Stimulated activated CD8-positive, alpha-beta memory T cell treated with anti-CD3 and anti-CD28 coated beads, Interleukin-4, amount 100 ng/mL, for 1 hour (primary cell): ENCODE results near the gene MRPS18C.
A peak's percentile ranks its signal among the peaks of the same experiment; 100 is the strongest.

Experiments used
- DNase-seq, 2 donors: peaks; one replicate each; pipeline ENCODE4 v3.0.0-alpha.2; 2020; ENCODE audit warnings: low read depth in 2 of 2, low spot score in 1 of 2

The MRPS18C gene

GRCh38 chr4:83455281-83456183, at the start of gene MRPS18C, which contains the start of gene HELQ:
Gene MRPS18C, plus strand, starts transcription at chr4:83456058. Its CDS starts 20 bp downstream, at chr4:83456078.
Gene HELQ, minus strand, starts transcription at chr4:83455823. Its CDS starts 130 bp downstream, at chr4:83455693.
- DNase-seq: peak; percentile 87 to 89

- DNase-seq: no peak
Measured at GRCh38 chr4:83408908-83409307, 47.0 kb upstream of the MRPS18C start.

GRCh38 chr4:83413676-83414075, 42.2 kb upstream of the MRPS18C start:
- DNase-seq: no peak

GRCh38 chr4:83417566-83417965, 38.3 kb upstream of the MRPS18C start:
- DNase-seq: no peak

GRCh38 chr4:83418211-83418610, 37.6 kb upstream of the MRPS18C start:
- DNase-seq: no peak

GRCh38 chr4:83431200-83431599, 24.7 kb upstream of the MRPS18C start:
- DNase-seq: no peak

GRCh38 chr4:83436680-83437079, 19.2 kb upstream of the MRPS18C start:
- no peak for DNase-seq

GRCh38 chr4:83438719-83439118, 17.1 kb upstream of the MRPS18C start:
- DNase-seq: no peak

GRCh38 chr4:83440148-83440814, 15.6 kb upstream of the MRPS18C start:
- no peak for DNase-seq

- no peak for DNase-seq
Measured at GRCh38 chr4:83440899-83441298, 15.0 kb upstream of the MRPS18C start.

- no peak for DNase-seq
Measured at GRCh38 chr4:83449009-83449408, 6.8 kb upstream of the MRPS18C start.

GRCh38 chr4:83454686-83455085, 1.2 kb upstream of the MRPS18C start:
- no peak for DNase-seq

- no peak for DNase-seq
Measured at GRCh38 chr4:83456184-83456501, 285 bp downstream of the MRPS18C start.

GRCh38 chr4:83473423-83473822, 17.6 kb downstream of the MRPS18C start:
- DNase-seq: no peak

- no peak for DNase-seq
Measured at GRCh38 chr4:83473966-83474365, 18.1 kb downstream of the MRPS18C start.

- peak; percentile 85 to 88 for DNase-seq
Measured at GRCh38 chr4:83484500-83485461, 28.9 kb downstream of the MRPS18C start, which contains the start of gene ABRAXAS1. Gene ABRAXAS1, minus strand, starts transcription at chr4:83485100. Its CDS starts 28 bp downstream, at chr4:83485072.

GRCh38 chr4:83486457-83487129, 30.7 kb downstream of the MRPS18C start:
- DNase-seq: no peak

- DNase-seq: no peak
Measured at GRCh38 chr4:83489711-83490326, 34.0 kb downstream of the MRPS18C start.

- DNase-seq: no peak
Measured at GRCh38 chr4:83490876-83491450, 35.1 kb downstream of the MRPS18C start.
